H1 (cell line): ENCODE measurements around the gene SLC16A5.

Experiments used
- FOSL1 ChIP-seq: IDR thresholded peaks from 2 replicates; pipeline ENCODE4 v1.6.1; 2011; ENCODE audit warnings: mild to moderate bottlenecking, low read depth, low read length, moderate library complexity; ENCODE audit not compliant: insufficient read depth
- POLR2A ChIP-seq, 2 experiments: IDR thresholded peaks; 1 replicate in 1 of 2; 2 replicates in 1 of 2; pipeline ENCODE4 v1.6.1; 2011; ENCODE audit warnings: low read depth in 2 of 2, low read length in 2 of 2, mild to moderate bottlenecking in 2 of 2; ENCODE audit errors: control extremely low read depth in 1 of 2
- RNF2 ChIP-seq: fragments of 200-900, 300-1000 bp; sonication (generic); IDR thresholded peaks from 2 replicates; pipeline ENCODE4 v1.7.1; 2016; ENCODE audit warnings: borderline replicate concordance, low read depth, mild to moderate bottlenecking, antibody characterized with exemption, low read length; ENCODE audit not compliant: poor library complexity, severe bottlenecking; ENCODE audit errors: missing control alignments
- SP1 ChIP-seq: IDR thresholded peaks from 2 replicates; pipeline ENCODE4 v1.6.1; 2011; ENCODE audit warnings: low read depth, low read length
- TAF1 ChIP-seq: IDR thresholded peaks from 2 replicates; pipeline ENCODE4 v1.6.1; 2011; ENCODE audit warnings: mild to moderate bottlenecking, low read depth, low read length
- YY1 ChIP-seq: IDR thresholded peaks from 2 replicates; pipeline ENCODE4 v1.6.1; 2011; ENCODE audit warnings: low read depth, mild to moderate bottlenecking, low read length
- TF ChIP-seq, protein P1 (sequence below), 3 experiments: IDR thresholded peaks; 1 replicate in 2 of 3; 2 replicates in 1 of 3; pipeline versions ENCODE4 v1.5.1 to v1.6.1; 2011; ENCODE audit warnings: low read length in 3 of 3, mild to moderate bottlenecking in 3 of 3, inconsistent platforms in 2 of 3, low read depth in 1 of 3, moderate library complexity in 1 of 3; ENCODE audit not compliant: insufficient read depth in 1 of 3; ENCODE audit errors: control extremely low read depth in 1 of 3

DNA sequence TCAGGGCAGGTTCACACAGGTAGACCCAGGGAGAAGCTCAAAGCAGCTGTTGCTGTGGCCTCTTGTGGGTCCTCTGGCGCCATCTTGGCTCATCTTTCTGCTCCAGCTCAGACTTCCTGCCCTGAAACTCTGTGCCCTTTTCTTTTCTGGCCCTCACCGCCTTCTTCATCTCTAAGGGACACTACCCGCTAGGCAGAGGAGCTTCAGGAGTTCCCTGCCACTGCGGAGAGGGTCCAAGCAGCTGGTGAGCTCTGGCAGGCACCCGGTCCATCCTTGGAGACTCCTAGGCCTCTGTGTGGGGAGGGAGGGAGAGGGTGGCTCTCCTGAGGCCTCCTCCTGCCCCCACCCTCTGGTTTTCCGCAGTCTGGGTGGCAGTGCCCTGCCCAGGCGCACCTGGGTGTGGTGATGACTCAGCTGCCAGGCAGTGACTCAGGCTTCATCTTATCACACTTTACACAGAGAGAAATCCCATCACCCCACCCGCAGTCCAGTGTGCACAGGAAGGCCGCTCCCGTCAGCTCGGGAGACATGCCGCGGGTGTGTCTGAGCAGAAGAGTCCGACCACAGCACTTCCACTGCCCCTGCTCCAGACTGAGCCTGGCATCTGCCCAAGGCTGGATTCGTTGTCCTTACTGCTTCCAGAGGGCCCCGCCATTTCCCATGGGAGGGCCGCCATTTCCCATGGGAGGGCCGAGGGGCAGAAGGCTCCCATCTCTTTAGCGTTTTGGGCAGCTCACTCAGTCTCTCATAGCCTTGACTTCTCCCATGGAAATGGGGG, 36.5 kb downstream of the SLC16A5 start:
- TF ChIP-seq, protein P1, sequence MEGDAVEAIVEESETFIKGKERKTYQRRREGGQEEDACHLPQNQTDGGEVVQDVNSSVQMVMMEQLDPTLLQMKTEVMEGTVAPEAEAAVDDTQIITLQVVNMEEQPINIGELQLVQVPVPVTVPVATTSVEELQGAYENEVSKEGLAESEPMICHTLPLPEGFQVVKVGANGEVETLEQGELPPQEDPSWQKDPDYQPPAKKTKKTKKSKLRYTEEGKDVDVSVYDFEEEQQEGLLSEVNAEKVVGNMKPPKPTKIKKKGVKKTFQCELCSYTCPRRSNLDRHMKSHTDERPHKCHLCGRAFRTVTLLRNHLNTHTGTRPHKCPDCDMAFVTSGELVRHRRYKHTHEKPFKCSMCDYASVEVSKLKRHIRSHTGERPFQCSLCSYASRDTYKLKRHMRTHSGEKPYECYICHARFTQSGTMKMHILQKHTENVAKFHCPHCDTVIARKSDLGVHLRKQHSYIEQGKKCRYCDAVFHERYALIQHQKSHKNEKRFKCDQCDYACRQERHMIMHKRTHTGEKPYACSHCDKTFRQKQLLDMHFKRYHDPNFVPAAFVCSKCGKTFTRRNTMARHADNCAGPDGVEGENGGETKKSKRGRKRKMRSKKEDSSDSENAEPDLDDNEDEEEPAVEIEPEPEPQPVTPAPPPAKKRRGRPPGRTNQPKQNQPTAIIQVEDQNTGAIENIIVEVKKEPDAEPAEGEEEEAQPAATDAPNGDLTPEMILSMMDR (IDR thresholded peaks at IDR 0.05; ENCODE audit: control extremely low read depth in 1 of 3, insufficient read depth in 1 of 3, low read depth in 1 of 3, low read length in 3 of 3): no peak
- no peak for TF ChIP-seq TAF1
- no peak for TF ChIP-seq YY1
- TF ChIP-seq FOSL1: no peak
- no peak for TF ChIP-seq RNF2
- TF ChIP-seq POLR2A (IDR thresholded peaks at IDR 0.05; ENCODE audit: control extremely low read depth in 1 of 2, low read depth in 2 of 2, low read length in 2 of 2): no peak
- no peak for TF ChIP-seq SP1
